ENCODE data around the gene NOTCH1. TPM values are rescaled to one million over a fixed set of nuclear protein-coding genes. Genes with fewer than 3 reads are reported as not detected.
"Not testable (repeated sequence)": the region's sequence is repeated elsewhere in the genome, so short reads cannot be mapped to it uniquely, and the experiment has no call there.

NOTCH1 gene
- total and polyA plus RNA-seq, 12 donors, result 7.3 to 27.0 (median 19.9) TPM

DNA sequence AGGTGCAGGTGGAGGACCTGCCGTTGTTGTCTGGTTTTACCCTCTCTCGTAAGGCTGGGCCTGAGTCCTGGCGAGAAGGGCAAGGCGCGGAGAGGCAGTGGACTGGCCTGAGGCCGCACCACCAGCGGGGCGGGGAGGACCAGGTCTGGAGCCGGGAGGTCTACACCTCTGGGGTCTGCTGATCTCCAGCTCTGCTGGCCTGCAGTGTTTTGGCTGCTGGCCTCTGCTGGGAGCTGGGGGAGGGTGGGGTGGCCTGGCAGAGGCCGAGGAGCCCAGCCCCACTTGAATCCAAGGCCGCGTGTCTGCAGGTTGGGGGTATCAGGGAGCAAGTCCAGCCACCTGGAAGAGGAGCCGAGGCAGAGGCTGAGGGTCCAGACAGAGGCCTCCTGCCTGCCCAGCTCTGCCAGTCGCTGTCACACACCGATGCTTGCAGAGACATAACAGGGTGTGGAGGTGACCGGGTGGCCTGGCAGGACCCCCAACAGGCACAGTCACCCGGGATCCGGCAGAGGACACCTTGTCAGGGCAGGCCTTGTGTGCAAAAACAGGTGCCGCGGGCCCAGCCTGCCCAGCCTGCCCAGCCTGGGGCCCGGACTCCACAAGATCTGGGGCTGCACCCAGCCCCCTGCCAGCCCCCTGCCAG is 29.9 kb upstream of the NOTCH1 start:
- no peaks in the 10 kb centered on the region for H3K27me3 ChIP-seq
- H3K4me3 ChIP-seq, result no peak overlapping the region
- H3K9me3 ChIP-seq, result no peaks in the 10 kb centered on the region
- H3K4me1 ChIP-seq, result peaks cover 15 to 61% (median 47%) of the 10 kb centered on the region in 9 donors
- no peaks in the 10 kb centered on the region for H3K36me3 ChIP-seq
- 83 to 84% methylated on average over 21 of the region's 21 CpGs for WGBS, 2 donors
- no peak overlapping the region for H3K27ac ChIP-seq
- intact Hi-C loops (cut with DNase I), result no loop called here
- peak in 1 of 2 donors; percentile 15 for DNase-seq
- TF ChIP-seq, protein P1, sequence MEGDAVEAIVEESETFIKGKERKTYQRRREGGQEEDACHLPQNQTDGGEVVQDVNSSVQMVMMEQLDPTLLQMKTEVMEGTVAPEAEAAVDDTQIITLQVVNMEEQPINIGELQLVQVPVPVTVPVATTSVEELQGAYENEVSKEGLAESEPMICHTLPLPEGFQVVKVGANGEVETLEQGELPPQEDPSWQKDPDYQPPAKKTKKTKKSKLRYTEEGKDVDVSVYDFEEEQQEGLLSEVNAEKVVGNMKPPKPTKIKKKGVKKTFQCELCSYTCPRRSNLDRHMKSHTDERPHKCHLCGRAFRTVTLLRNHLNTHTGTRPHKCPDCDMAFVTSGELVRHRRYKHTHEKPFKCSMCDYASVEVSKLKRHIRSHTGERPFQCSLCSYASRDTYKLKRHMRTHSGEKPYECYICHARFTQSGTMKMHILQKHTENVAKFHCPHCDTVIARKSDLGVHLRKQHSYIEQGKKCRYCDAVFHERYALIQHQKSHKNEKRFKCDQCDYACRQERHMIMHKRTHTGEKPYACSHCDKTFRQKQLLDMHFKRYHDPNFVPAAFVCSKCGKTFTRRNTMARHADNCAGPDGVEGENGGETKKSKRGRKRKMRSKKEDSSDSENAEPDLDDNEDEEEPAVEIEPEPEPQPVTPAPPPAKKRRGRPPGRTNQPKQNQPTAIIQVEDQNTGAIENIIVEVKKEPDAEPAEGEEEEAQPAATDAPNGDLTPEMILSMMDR (IDR thresholded peaks at IDR 0.05), result no peak
- ATAC-seq, result no peak

DNA sequence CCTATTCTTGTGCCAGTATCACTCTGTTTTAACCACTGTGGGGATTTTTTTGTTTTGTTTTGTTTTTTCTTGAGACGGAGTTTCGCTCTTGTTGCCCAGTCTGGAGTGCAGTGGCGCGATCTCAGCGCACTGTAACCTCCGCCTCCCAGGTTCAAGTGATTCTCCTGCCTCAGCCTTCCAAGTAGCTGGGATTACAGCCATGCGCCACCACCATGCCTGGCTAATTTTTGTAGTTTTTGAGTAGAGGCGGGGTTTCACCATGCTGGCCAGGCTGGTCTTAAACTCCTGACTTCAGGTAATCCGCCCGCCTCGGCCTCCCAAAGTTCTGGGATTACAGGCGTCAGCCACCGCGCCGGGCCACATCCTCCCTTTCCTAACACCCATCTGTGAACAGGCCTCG is 28.8 kb upstream of the NOTCH1 start:
- intact Hi-C loops (cut with DNase I); H3K4me3 ChIP-seq; H3K27me3 ChIP-seq; H3K27ac ChIP-seq; H3K36me3 ChIP-seq; H3K9me3 ChIP-seq; ATAC-seq: not testable (repeated sequence)
- WGBS, 2 donors, result 94% methylated on average over 16 of the region's 16 CpGs
- DNase-seq, result peak in 1 of 2 donors; percentile 10
- peaks cover 18 to 72% (median 58%) of the 10 kb centered on the region in 9 donors for H3K4me1 ChIP-seq

DNA sequence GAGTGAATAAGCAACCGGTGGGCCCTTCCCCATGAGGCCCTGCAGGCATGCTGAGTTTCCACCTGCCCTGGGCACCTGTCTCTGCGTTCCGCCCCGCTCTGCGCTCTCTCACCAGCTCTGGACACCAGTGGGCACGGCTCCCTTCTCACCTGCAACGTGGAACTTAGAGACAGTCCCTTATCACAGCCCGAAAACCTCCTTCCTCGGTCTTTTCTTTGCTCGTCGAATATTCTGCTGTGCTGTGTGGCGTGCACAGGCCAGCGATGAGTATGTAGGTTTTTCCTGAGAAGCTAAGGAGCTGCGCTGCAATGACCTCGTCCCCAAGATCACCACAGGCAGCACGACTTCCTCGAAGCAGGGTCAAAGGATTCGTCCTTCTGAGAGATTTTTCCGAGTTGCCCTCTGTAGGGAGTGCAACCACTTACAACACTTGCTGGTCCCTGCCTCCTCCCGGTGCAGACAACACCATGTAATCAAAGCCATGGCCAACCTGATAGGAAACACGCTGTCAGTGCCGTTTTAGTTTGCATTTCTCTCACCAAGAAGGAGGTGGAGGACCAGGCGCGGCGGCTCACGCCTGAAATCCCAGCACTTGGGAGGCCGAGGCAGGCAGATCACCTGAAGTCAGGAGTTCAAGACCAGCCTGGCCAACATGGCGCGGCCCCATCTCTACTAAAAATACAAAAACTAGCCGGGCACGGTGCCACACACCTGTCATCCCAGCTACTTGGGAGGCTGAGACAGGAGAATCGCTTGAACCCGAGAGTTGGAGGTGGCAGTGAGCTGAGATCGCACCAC is 27.2 kb upstream of the NOTCH1 start:
- TF ChIP-seq, protein P1 (IDR thresholded peaks at IDR 0.05), result no peak
- peak overlapping the region in 9 of 10 donors; percentile 44 to 91 (median 80) for H3K27ac ChIP-seq
- intact Hi-C loops (cut with DNase I), result no loop called here
- no peaks in the 10 kb centered on the region for H3K27me3 ChIP-seq
- H3K4me3 ChIP-seq, result no peak overlapping the region
- DNase-seq, result peak in 1 of 2 donors; percentile 22
- H3K9me3 ChIP-seq, result no peaks in the 10 kb centered on the region
- WGBS, 2 donors, result 50 to 62% methylated on average over 34 of the region's 34 CpGs
- ATAC-seq, result peak in 1 of 8 donors; percentile 3
- no peaks in the 10 kb centered on the region for H3K36me3 ChIP-seq
- H3K4me1 ChIP-seq, result peaks cover 27 to 71% (median 61%) of the 10 kb centered on the region in 9 donors

DNA sequence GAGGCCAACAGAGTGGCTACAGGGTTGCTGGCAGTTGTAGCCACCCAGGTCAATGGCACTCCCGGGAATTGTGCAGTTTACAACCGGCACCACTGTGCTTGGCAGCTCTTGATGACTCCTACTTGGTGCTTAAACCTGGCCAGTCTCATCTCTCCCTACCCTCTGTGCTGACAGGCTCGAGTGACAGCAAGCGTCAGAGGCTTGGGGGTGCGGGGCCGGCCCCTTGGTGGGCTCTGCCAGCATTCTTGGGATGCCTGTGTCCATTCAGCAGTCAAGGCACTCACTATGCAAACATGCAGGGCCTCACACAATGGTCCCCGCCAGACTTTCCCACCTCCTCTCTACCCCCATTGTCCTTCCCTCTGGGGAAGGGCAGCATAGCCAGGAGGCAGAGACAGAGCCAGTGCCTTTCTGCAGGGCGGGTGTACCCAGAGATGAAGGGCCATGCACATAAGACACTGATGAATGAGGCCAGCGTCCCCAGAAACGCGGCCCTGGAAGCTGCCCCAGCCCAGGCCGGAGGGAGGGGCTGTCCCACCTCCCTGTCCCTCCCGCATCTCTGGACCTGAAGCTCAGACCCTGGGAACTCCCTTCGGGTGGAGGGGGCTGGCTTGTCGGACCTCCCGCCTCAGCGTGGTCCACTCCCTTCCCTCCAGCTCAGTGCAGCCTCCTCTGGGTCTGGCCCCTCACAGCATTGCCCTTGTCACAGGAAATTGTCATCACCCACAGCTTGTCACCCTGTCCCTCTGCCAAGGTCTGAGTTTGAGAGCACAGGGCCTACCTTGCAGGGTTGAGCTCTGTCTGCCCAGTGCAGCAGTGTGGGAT is 26.4 kb upstream of the NOTCH1 start:
- Histone ChIP-seq H3K4me3 (no peak overlapping the region), H3K36me3 (no peaks in the 10 kb centered on the region), H3K4me1 (peaks cover 33 to 79% (median 68%) of the 10 kb centered on the region in 9 donors), H3K27me3 (no peaks in the 10 kb centered on the region), H3K9me3 (no peaks in the 10 kb centered on the region), H3K27ac (peak overlapping the region in 9 of 10 donors; percentile 51 to 91 (median 80))
- peak; percentile 73 for DNase-seq
- intact Hi-C loops (cut with DNase I), result no loop called here
- TF ChIP-seq, protein P1 (IDR thresholded peaks at IDR 0.05), result no peak
- WGBS, 2 donors, result 18 to 35% methylated on average over 17 of the region's 17 CpGs
- ATAC-seq, result peak; percentile 48 to 85 (median 76)

All from heart right ventricle (tissue), 16 donors.